DND-41 (cell line): Measurements from ENCODE around the gene GPA33.

Experiments
- ATAC-seq: fragments of 200-7000 bp; cut with Tn5 transposase; 3 replicates; pipeline ENCODE4 v1.9.1; 2021; ENCODE audit warnings: low read depth; ENCODE audit not compliant: insufficient read depth
- DNase-seq: peaks from one replicate; pipeline ENCODE4 v3.0.0-alpha.2; 2020
- H2AFZ ChIP-seq: 2 replicates; pipeline ENCODE4 v1.6.0; 2012; ENCODE audit warnings: low read depth, low read length
- H3K27ac ChIP-seq: 2 replicates; pipeline ENCODE4 v1.5.1; 2012; ENCODE audit warnings: low read length, inconsistent platforms
- H3K27me3 ChIP-seq: fragments of 200-600 bp; sonication (generic); 2 replicates; pipeline ENCODE4 v1.6.0; 2012; ENCODE audit warnings: low read length, mild to moderate bottlenecking, inconsistent platforms; ENCODE audit not compliant: insufficient read depth, poor library complexity
- H3K36me3 ChIP-seq: 2 replicates; pipeline ENCODE4 v1.5.1; 2012; ENCODE audit warnings: low read length, inconsistent platforms; ENCODE audit not compliant: insufficient read depth
- H3K4me1 ChIP-seq: 2 replicates; pipeline ENCODE4 v1.5.1; 2012; ENCODE audit warnings: mild to moderate bottlenecking, low read length; ENCODE audit not compliant: insufficient read depth
- H3K4me2 ChIP-seq: 2 replicates; pipeline ENCODE4 v1.6.0; 2012; ENCODE audit warnings: mild to moderate bottlenecking, moderate library complexity, low read length, inconsistent platforms; ENCODE audit not compliant: insufficient read depth
- H3K4me3 ChIP-seq, 2 experiments: fragments of 200-600 bp in 1 of 2; shearing (Covaris generic) in 1 of 2; 2 replicates each; pipeline ENCODE4 v1.5.1; 2012 to 2016; ENCODE audit warnings: inconsistent platforms in 2 of 2, low read length in 2 of 2, mild to moderate bottlenecking in 2 of 2, low read depth in 1 of 2, moderate library complexity in 1 of 2
- H3K79me2 ChIP-seq: 2 replicates; pipeline ENCODE4 v1.6.0; 2012; ENCODE audit warnings: low read length, inconsistent platforms; ENCODE audit not compliant: insufficient read depth
- H3K9ac ChIP-seq: 2 replicates; pipeline ENCODE4 v1.6.0; 2012; ENCODE audit warnings: low read depth, mild to moderate bottlenecking, inconsistent platforms, low read length, moderate library complexity
- H3K9me3 ChIP-seq: 2 replicates; pipeline ENCODE4 v1.5.1; 2012; ENCODE audit warnings: low read length, moderate library complexity, mild to moderate bottlenecking, inconsistent platforms; ENCODE audit not compliant: insufficient read depth, severe bottlenecking
- H4K20me1 ChIP-seq: 2 replicates; pipeline ENCODE4 v1.6.0; 2012; ENCODE audit warnings: low read length; ENCODE audit not compliant: insufficient read depth
- CTCF ChIP-seq: IDR thresholded peaks from 2 replicates; pipeline ENCODE4 v1.5.1; 2012; ENCODE audit warnings: borderline replicate concordance, low read length, moderate library complexity, mild to moderate bottlenecking; ENCODE audit not compliant: poor library complexity, severe bottlenecking; ENCODE audit errors: extremely low read depth
- EZH2 ChIP-seq: IDR thresholded peaks from 3 replicates; pipeline ENCODE4 v1.6.1; 2012; ENCODE audit warnings: borderline replicate concordance, low read depth, mild to moderate bottlenecking, moderate library complexity, low read length, inconsistent platforms; ENCODE audit not compliant: severe bottlenecking

GPA33 gene

GRCh38 chr1:167128261-167129227 is 38.4 kb upstream of the GPA33 start:
- Histone ChIP-seq H3K4me3 (no peak overlapping the region), H3K27ac (no peak overlapping the region), H3K9me3 (no peaks in the 10 kb centered on the region), H3K4me1 (no peaks in the 10 kb centered on the region), H4K20me1 (no peaks in the 10 kb centered on the region), H2AFZ (no peak overlapping the region), H3K36me3 (no peaks in the 10 kb centered on the region), H3K9ac (no peak overlapping the region), H3K4me2 (no peak overlapping the region), H3K27me3 (no peaks in the 10 kb centered on the region), H3K79me2 (no peaks in the 10 kb centered on the region)
- ATAC-seq = peak; percentile 68
- DNase-seq = no peak
- TF ChIP-seq CTCF (peak; percentile 47), EZH2 (no peak)

GRCh38 chr1:167127661-167128060 is 37.5 kb upstream of the GPA33 start:
- Histone ChIP-seq H3K36me3 (no peaks in the 10 kb centered on the region), H3K9ac (no peak overlapping the region), H3K4me2 (no peak overlapping the region), H3K4me1 (no peaks in the 10 kb centered on the region), H3K4me3 (no peak overlapping the region), H2AFZ (no peak overlapping the region), H3K79me2 (no peaks in the 10 kb centered on the region), H3K9me3 (no peaks in the 10 kb centered on the region), H3K27ac (no peak overlapping the region), H4K20me1 (no peaks in the 10 kb centered on the region), H3K27me3 (no peaks in the 10 kb centered on the region)
- DNase-seq (no peak), ATAC-seq (no peak)
- no peak for TF ChIP-seq CTCF

- Histone ChIP-seq H3K36me3 (no peaks in the 10 kb centered on the region), H3K9me3 (no peaks in the 10 kb centered on the region), H3K27me3 (no peaks in the 10 kb centered on the region), H3K9ac (no peak overlapping the region), H4K20me1 (no peaks in the 10 kb centered on the region), H3K27ac (no peak overlapping the region), H3K4me2 (no peak overlapping the region), H2AFZ (no peak overlapping the region), H3K4me1 (no peaks in the 10 kb centered on the region), H3K79me2 (no peaks in the 10 kb centered on the region), H3K4me3 (no peak overlapping the region)
- no peak for TF ChIP-seq CTCF
- no peak for TF ChIP-seq EZH2
- no peak for DNase-seq
- ATAC-seq = no peak
Observed at GRCh38 chr1:167127236-167127635, 37.1 kb upstream of the GPA33 start.
